AG09309 (cell line): ENCODE measurements around the gene MYRF.

Experiments used
- DNase-seq: peaks from one replicate; pipeline ENCODE4 v3.0.0-alpha.2; 2010; ENCODE audit warnings: low read depth
- H3K4me3 ChIP-seq: 2 replicates; pipeline ENCODE4 v1.5.1; 2011; ENCODE audit warnings: mild to moderate bottlenecking, low read depth, low read length, moderate library complexity; ENCODE audit not compliant: control insufficient read depth
- TF ChIP-seq, protein P1 (sequence below): IDR thresholded peaks from 2 replicates; pipeline ENCODE4 v1.5.1; 2011; ENCODE audit warnings: mild to moderate bottlenecking, low read depth, low read length, inconsistent platforms; ENCODE audit not compliant: insufficient read depth, control insufficient read depth; ENCODE audit errors: missing control alignments

Gene MYRF

DNA sequence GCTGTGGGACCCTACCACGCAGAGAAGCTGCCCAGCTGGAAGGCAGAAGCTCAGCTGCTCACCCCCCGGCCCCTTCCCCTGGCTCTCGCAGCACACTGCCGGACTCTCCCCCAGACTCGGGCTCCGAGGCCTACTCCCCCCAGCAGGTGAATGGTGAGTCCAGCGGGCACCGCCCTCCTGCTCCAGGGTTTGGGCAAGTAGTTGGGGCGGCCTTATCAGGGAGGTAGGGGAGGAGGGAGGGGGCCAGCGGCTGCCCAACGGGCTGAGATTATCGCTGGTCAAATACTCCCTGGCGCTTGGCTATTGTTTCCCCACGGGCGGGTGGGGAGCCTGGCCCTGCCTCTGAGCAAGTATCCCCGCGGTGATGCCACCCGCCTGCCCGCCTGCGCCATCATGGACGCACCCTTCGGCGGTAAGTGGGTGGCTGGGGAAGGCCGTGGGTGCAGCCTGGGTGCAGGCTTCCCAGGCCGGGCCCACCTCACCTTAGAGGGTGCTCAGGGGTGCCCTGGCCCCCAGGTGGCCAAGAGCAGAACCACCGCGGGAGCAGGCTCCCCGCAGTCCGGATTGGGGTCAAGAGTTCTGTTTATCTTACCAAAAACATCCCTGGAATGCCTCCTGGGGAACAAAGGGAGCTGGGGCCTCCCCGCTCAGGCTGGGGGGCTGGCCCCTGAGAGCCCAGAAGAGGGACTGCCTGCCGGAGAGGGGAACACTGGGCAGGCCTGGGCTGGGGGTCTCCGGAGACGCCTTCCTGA is 16.9 kb downstream of the MYRF start:
- H3K4me3 ChIP-seq = no peak overlapping the region
- TF ChIP-seq, protein P1, sequence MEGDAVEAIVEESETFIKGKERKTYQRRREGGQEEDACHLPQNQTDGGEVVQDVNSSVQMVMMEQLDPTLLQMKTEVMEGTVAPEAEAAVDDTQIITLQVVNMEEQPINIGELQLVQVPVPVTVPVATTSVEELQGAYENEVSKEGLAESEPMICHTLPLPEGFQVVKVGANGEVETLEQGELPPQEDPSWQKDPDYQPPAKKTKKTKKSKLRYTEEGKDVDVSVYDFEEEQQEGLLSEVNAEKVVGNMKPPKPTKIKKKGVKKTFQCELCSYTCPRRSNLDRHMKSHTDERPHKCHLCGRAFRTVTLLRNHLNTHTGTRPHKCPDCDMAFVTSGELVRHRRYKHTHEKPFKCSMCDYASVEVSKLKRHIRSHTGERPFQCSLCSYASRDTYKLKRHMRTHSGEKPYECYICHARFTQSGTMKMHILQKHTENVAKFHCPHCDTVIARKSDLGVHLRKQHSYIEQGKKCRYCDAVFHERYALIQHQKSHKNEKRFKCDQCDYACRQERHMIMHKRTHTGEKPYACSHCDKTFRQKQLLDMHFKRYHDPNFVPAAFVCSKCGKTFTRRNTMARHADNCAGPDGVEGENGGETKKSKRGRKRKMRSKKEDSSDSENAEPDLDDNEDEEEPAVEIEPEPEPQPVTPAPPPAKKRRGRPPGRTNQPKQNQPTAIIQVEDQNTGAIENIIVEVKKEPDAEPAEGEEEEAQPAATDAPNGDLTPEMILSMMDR = peak; percentile 13
- no peak for DNase-seq

DNA sequence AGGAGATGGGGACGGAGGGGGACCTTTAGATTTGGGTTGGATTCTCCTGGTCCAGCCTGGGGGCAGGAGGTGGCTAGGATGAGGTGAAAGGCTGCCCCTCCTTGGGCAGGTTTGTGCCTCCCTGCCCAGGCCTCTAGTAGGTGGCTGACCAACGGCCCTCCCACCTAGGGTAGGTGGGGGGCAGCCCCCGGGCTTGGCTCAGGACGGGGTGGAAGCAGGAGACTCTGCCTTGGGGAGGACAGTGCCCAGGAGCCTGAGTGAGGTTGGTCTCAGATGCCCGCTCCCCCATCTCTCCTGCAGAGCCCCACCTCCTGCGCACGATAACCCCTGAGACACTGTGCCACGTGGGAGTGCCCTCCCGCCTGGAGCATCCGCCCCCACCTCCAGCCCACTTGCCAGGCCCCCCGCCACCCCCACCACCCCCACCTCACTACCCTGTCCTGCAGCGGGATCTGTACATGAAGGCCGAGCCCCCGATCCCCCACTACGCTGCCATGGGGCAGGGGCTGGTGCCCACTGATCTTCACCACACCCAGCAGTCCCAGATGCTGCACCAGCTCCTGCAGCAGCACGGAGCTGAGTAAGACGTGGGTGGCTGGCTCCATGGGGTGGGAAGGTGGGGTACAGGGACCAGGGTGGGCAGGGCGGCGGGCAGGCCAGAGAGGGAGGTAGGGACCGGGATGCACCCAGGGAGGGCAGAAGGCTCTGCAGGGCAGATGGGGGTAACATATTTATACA is 17.7 kb downstream of the MYRF start:
- DNase-seq = no peak
- TF ChIP-seq, protein P1 = no peak
- H3K4me3 ChIP-seq = no peak overlapping the region

DNA sequence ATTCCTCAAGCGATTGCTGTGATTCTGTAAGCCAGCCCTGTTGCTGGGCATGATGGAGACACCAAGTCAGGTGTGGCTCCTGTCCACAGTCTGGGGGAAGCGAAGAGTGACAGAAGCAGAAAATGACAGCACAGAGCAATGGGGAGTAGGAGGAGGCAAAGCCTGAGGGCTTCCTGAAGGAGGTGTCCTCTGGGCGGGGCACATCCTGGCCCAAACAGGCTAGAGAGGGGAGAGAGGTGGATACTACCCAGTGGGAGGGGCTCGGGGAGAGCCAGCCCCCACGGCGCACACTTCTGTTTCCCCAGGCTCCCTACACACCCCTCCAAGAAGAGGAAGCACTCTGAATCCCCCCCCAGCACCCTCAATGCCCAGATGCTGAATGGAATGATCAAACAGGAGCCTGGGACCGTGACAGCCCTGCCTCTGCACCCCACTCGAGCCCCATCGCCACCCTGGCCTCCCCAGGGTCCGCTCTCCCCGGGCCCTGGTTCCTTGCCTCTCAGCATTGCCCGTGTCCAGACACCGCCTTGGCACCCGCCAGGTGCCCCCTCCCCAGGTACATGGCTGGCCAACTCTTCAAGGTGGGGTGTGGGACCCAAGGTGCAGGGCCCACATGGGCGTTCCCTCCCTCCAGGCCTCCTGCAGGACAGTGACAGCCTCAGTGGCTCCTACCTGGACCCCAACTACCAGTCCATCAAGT is 18.9 kb downstream of the MYRF start:
- no peak for DNase-seq

DNA sequence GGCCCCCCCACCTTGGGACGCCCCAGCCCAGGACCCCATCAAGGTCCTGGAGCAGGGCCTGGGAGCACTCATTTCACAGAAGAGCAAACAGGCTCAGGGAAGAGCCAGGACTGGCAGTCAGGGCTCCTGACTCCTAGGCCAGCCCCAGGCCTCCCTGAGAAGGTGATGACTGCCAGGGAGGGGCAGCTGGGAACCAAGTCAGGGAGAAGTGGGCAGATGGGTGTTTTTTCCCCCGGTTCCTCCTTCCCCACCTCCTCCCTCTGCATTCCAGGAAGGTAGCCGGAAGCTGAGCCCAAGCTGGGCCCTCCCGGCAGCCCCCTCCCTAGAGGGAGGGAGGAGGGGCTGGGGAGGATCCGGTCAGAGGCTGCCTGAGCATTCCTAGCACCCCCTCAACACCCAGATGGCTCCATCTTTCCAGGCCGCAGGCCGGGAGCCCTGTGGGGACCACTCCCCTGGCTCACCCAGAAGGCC is 19.6 kb downstream of the MYRF start:
- H3K4me3 ChIP-seq = no peak overlapping the region
- TF ChIP-seq, protein P1 = no peak
- DNase-seq = no peak

More for the DNA sequence above, 18.9 kb downstream of the MYRF start:
- TF ChIP-seq, protein P1 = no peak
- H3K4me3 ChIP-seq = no peak overlapping the region

DNA sequence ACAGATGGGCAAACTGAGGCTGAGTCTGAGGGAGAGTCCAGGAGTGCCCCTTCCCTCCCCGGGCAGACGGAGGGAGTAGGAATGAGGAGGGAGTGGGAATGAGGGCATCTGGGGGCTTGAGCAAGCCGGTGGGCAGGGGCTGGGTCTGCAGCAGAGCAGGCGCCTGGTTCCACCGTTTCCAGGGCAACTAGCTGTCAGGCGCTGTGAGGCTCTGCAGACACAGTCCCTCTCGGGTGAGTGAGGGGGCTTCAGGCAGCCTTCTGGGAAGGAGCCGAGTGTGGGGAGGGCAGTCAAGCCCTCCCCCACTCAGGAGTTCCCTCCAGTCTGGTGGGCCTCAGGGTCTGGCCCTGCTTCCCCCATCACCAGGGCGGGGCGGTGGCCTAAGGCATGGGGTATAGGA is 20.9 kb downstream of the MYRF start:
- DNase-seq = no peak
- no peak overlapping the region for H3K4me3 ChIP-seq
- TF ChIP-seq, protein P1 = no peak

GRCh38 chr11:61773809-61774208 is 21.4 kb downstream of the MYRF start:
- no peak overlapping the region for H3K4me3 ChIP-seq
- no peak for DNase-seq
- TF ChIP-seq, protein P1 = no peak
